HG03432 (cell line): Measurements from ENCODE around the gene TBXA2R.
"Not testable (repeated sequence)": the region's sequence is repeated elsewhere in the genome, so short reads cannot be mapped to it uniquely, and the experiment has no call there.

Source experiments
- ATAC-seq: cut with Tn5 transposase; IDR thresholded peaks from one replicate; pipeline ENCODE4 v1.9.1; 2021; ENCODE audit warnings: mild to moderate bottlenecking, moderate library complexity; ENCODE audit not compliant: unreplicated experiment

The TBXA2R gene

DNA sequence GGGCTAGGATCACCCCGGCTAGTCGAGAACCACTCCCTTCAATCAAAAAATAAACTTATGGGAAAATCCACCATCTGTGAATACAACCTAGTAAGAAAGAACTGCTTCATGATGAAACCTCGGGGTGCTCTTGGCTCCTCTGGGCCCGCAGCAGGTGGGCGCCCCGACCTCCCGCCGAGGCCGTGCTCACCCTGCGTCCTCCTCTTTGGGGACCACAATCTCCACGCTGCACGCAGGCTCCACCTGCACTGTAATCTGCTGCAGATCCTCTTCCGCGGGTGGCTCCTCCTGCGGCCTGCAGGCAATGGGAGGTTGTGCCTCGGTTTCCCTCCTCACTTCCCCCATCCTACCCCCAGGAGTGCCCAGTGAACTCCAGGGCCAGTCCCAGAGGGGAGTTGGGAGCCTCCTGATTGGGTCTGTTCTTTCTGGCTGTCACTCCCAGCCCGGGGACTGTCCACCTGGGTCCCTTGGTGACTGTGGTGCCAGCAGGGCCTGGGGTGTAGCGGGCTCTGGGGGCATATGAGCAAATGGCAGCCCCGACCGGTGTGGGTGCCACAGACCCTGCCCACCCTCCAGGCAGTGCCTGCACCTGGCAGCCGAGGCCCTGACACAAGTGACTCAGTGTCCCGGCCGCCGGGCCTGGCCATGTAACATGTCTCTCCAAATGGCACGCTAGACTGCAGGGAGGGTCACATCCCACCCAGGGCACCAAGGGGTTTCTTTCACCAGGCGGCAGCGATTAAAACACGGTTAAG, 35.0 kb upstream of the TBXA2R start:
- no peak for ATAC-seq

DNA sequence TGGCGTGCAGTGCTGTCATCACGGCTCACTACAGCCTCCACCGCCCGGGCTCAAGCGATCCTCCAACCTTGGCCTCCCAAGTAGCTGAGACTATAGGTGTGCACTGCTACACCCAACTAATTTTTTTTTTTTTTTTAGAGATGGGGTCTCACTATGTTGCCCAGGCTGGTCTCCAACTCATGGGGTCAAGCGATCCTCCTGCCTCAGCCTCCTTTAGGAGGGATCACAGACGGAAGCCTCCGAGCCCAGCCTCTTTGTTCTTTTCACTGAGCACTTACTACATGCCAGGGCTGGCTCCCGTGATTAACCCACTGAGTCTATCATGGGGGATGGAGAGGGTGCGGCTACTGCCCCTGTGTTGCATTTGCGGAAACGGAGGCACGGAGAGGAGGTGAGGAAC, 32.8 kb upstream of the TBXA2R start:
- ATAC-seq = no peak

DNA sequence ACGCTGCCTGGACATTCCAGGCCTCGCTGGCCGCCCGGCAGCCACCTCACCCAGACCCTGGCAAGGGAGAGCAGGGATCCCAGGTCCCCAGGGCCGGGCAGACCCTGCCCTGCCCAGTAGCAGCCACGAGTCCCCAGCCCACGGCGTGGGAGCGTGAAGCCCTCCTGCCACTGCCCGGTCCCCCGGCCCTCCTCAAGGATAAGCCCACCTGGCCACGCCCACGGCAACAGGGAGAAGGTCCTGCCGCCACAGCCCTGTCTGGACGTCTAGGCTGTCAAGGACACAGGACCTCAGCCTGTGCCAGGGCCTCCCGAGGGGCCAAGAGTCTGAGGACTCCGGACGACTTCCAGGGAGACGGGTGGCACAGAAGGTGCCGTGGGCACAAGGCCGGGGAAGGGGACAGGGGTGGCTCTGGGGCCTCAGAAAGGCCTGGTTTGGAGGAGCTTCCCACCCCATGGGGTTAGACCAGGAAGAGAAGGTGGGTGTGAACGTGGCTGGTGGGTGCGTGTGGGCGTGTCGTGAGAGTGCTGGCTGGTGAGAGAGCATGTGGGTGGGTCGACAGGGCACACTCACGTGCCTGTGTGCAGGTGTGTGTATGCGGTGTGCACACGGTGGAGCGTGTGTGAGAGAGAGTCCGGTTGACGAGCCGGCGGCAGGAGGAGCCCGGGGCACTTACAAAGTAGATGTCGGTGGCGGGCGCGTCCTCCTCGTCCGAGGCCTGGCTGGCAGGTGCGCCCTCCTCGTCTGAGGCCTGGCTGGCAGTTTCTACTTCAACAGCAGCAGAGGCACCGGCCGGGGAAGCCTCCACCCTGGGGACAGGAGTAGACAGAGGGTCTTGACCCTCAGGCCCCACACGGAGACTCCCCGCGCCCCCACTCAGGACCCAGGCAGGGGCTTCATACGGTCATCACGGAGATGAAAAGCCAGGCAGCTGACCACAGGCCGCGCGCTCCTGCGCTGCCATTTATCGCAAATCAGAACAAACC, 31.8 kb upstream of the TBXA2R start:
- ATAC-seq = no peak

DNA sequence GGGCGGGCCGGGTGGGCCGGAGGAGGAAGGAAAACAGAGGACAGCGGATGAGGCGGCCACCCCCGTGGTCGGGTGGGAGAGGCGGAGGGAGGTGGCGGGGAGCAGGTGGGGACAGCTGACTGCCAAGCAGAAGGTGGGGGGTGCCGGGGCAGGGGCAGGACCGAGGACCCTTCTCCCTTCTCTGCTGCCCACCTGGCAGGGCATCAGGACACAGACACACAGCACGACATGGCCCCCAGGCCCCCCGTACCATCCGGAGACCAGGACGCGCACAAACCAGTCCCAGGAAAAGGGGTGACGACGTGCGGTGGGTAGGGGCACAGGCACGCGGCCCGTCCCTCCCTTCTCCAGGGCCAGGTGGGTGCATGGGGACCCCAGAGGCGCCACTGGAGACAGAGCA, 30.9 kb upstream of the TBXA2R start:
- ATAC-seq = no peak

DNA sequence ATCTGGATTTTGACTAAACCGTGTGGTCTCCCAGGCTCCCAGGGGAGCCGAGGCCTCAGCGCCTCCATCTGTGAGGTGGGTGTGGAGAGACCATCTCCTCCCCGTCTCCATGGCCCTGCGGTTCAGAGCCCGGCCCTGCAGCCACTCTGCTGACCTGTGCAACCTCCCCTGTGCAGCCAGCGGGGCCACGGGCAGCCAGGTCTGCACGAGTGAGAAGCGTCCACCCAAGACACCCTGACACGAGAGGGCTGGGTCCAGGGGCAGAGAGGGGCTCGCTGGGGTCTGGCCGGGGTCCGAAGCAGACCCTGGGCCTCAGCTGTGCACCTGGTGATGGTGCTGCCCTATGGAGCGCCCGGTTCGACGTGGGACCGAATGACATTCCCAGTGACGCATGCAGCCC, 30.3 kb upstream of the TBXA2R start:
- ATAC-seq = no peak

DNA sequence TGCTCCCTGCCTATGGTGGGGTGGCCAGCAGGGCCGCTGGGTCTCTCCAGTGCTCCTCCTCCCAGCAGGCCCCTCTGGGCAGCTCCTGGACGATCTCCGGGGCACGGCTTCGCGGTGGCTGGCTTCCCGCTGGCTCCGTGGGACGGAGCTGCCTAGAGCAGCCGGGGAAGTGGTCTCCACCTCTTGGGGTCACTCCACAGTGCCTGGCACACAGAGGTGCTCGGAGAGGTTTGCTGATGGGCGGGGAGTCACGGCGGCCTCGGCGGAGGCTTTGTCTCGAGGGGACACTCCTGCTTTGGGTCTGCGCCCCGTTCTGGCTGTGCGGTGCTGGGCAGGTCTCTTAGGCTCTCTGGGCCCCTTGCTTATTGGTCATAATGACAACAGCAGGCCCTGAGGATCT, 29.8 kb upstream of the TBXA2R start:
- no peak for ATAC-seq

DNA sequence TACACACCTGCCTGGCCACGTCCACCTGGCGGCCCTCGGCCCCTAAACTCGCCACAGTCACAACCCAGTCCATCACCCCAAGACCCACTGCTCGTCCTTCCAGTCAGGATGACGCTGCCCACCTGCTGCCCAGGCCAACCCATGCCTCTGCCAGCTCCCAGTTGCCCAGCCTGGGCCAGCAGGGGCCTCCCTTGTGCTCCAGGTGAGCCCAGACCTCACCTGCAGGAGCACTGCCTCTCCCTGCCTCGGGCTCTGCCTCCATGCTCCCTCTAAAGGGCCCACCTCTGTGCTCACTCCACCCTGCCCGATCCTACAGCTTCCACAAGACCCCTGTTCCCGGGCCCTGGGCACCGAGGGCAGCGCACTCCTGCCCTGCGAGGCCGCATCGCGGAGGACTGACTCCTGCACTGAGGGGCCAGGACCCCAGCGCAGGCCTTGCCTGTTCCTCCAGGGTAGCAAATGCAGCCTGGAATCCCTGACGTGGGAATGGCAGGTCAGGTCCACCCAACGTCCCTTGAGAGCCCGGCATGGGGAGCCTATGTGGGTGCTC, 27.9 kb upstream of the TBXA2R start:
- no peak for ATAC-seq

DNA sequence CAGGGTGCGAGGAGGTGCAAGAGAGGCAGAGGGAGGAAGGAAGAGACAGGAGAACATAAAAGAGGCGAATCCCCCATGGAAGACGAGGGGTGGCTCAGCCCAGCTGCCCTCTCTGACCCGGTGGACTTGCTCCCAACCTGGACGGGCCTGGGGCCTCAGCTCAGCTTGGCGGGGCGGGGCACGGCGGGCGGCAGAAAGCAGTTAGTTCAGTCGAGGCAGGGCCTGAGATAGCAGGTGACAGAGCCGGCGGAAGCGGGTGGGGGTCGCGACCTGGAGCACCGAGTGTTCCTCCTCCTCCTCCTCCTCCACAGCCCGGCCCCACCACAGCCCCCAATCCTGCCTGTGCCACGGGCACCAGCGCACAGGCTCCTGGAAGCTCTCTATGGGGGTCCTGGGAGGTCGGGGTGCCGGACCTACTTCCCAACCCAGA, 26.9 kb upstream of the TBXA2R start:
- no peak for ATAC-seq

DNA sequence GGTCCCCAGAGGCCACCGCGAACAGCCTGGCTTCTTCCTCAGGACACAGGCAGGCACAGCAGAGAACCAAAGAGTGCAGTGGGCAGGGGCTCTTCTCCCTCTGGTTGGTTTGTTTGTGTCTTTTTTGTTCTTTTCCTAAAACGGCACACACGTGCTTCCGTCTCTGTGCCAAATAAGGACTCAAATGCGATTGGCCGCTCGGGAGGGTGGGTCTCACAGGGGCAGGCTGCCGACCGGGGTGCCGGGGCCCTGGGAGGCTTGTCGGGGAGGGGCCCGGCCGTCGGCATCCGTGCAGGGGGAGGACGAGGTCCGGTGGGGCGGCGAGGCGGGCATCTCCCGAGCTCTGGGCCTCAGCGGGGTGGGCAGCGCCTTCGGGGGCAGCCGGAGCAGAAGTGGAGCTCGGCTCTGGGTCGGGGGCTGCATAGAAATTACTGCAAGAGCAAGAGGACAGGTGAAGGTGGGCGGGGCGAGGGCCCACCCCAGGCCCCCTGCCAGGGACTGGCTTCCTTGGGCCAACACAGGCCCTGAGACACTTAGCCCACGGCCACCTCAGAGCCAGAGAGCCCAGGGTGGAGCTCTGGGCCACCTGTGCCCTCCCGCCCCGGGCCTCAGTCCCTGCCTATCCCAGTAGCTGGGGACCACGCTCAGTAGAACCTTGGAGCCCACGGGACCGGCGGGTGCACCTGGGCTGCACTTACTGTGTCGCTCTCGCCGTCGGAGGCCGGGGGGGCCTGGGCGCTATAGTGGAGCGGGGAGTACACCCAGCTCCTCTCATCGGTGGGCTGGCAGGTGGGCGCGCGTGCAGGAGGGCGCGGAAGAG, 26.3 kb upstream of the TBXA2R start:
- ATAC-seq = no peak

DNA sequence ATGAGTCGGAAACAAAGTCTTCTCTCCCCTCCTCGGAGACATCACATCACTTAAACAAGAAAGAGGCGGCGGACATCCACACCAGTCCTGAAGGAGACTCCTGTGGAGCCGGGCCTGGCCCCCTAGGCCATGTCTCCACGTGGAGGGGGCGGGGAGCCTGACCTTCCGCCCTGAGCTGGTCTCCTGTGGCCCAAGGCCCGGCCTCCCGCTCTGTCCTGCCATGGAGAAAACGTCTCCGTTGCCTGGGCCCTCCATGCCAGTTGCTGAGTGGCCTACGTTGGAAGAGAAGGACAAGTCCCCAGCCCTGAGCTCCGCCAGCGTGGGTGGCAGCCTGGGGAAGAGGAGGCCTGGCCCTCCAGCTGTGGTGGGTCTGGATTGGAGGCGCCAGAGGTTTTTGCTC, 25.4 kb upstream of the TBXA2R start:
- ATAC-seq = no peak

DNA sequence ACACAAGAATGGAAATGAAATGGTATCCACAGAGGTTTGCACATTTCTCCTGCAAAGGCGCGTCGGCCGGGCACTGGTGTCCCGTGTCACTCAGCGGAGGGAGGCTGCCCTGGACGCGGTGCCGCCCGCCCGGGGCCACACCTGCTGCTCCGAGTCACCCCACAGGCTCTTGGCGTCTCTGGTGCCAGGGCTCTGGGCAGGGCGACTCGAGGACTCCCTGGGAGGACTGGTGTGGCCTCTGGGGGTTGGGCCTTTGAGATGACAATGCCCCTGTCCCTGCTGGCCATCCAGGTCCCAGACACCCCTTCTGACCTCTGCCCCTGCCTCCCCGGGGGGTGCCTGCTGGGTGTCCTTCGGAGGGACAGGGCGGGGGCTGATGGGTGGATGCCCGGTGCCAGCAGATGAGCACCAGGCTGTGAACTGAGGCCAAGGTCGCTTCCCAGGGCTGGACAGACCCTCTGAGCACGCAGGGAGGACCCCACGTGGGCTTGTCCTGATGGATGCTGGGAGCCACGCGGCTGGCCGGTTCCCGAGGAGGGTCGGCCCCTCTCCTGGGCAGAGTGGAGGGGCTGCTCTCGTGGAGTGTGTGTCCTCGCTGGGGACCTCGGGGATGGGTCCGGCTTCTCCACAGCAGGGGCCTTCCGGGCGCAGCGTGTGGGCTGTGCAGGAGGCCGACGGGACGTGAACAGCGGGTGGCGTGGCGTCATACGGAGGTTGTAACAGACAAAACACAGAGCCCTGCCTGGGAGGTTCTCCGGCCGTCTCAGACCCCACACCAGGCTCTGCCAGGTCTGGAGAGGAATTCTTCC, 24.6 kb upstream of the TBXA2R start:
- no peak for ATAC-seq

DNA sequence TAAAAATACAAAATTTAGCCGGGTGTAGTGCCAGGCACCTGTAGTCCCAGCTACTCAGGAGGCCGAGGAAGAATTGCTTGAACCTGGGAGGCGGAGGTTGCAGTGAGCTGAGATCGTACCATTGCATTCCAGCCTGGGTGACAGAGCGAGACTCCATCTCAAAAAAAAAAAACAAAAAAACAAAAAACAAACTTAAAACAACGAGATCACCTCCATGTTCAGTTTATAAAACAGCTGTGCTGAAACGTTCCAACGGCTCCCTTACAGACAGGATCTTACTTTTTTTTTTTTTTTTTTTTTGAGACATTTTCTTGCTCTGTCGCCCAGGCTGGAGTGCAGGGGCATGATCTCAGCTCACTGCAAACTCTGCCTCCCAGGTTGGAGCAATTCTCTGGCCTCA, 22.1 kb upstream of the TBXA2R start:
- ATAC-seq = not testable (repeated sequence)

DNA sequence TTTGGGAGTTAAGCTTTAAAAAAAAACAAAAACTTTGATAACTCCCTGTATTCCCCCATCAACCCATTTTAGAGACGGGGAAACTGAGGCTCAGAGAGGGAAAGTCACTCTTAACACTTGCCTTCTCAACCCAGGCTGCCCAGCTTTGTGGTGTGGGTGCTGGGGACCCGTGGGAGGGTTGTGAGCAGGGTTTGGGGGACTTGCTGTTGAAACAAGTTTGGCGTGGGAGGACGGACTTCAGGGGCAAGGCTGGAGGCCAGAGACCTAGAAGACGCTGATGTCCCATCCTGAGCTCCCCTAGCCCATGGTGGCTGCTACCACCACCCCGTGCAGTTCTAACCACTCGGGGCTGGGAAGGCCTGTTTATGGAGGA, 20.7 kb upstream of the TBXA2R start:
- ATAC-seq = no peak

DNA sequence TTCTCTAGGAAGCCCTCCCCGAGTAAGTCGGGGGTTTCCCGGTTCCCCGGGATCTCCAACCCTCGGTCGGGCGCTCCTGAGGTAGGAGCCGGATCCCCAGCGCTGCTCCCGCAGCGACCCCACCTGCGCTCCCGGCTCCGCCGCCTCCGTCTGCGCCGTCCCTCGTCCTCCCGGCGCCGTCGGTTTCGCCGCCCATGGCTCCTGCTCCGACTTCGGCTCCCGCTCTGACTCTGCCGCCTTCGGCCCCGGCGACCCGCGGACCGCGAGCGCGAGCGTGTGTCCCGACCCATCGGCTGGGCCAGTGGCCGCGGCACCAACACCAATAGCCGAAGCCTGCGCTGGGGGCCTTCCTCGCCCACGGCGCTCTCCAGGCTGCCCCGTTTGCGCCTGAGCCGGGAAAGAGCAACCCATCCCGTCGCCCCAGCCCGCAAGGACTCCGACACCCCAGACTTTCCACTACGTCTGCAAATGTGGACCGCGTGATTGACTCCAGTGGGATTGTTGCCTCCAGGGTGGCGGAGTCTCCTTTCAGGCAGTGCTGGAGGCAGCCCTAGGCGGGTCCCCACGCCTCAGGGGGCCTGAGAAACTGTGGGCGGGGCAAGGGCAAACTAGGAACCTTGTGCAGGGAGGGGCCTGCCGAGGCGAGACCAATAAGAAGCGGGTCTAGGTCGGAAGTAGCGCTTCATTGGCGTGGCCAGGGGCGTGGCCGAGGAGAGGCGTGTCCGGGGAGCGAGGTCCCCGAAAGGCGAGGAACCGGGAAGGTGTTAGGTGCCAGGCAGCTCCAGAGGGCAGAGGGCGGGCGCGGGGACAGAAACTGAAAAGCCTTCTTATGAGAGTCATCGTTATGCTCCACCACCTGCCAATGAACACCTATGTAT, 20.0 kb upstream of the TBXA2R start, which contains the start of gene CACTIN:
TSS of gene CACTIN (minus strand) at position 318 of the 878 bp plus-strand sequence. CDS start at position 290, 28 bp downstream.
- peak; percentile 82 for ATAC-seq

DNA sequence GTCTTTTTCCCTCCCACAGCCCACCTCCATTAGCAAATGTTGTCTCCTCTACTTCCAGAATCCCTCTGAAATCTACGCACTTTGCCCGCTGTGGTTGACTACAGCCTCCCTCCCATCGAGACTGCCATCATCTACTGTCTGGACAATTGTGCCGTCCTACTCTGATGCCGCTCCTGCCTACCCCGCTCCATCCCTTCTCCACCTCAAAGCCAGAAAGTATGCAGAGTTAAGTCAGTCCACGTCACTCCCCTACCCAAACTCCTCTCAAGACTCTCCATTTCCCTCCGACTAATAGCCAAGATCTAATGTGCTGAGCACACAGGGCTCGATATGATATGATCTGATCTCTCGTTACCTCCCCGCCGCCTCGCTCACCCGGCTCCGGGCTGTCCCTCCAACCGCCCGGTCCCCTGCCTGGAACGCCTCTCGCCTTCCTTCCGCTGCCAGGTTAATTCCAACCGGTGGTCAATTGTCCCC, 19.4 kb upstream of the TBXA2R start:
- ATAC-seq = peak; percentile 5

DNA sequence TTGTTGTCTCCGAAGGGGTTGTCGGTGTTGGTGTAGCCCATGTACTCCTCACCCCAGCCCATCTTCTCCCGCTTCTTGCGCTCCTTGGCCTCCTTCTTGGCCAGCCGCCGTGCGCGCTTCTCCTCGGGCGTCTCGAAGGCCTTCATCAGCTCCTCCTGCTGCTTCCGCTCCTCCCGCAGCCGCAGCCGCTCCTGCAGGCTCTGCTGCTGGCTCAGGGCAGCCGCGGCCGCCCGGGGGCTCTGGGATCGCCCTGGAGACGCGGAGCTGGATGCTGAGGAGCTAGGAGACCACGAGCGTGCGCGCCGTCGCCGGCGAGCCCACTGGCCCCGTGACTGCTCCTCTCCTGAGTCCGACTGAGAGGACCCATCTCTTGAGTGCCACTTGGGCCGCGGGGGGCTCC, 17.0 kb upstream of the TBXA2R start:
- no peak for ATAC-seq

DNA sequence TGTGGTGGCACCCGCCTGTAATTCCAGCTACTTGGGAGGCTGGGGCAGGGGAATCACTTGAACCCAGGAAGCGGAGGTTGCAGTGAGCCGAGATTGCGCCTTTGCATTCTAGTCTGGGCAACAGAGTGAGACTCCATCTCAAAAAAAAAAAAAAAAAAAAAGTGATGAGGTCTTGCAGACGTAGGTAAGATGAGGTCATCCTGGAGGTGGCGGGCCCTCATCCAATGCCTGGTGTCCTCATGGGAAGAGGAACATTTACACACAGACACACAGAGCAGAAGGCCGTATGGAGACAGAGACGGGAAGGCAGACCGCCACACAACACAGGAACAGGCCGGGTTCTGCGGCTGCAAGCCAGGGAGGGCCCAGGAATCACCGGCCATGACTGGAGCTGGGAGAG, 15.5 kb upstream of the TBXA2R start:
- no peak for ATAC-seq

DNA sequence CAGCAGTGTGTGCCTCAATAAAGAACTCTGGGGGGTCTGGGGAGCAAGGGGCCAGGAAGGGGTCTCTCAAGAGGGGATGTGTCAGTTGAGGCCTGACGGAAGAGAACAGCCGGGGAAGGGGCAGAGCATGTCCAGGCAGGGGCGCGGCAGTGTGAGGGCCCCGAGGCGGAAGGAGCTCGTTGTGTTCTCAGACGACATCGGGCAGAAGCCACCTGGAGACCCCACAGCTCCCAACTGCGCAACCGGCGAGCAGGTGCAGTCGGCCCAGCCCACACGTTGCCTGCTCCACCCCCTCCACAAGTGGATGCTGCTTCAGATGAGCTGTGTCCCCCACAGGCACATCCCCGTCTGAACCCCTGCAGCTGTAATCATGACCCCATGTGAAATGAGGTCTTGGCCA, 15.0 kb upstream of the TBXA2R start:
- no peak for ATAC-seq
